Endothelial cell of umbilical vein (primary cell): ENCODE results near the gene UNC5B.

Experiments used
- EZH2 ChIP-seq: IDR thresholded peaks from 2 replicates; pipeline ENCODE4 v1.6.1; 2012; ENCODE audit warnings: borderline replicate concordance, low read depth, mild to moderate bottlenecking, moderate library complexity, low read length, inconsistent platforms; ENCODE audit not compliant: severe bottlenecking
- GATA2 ChIP-seq: IDR thresholded peaks from 2 replicates; pipeline ENCODE4 v1.7.0; 2011; ENCODE audit warnings: low read depth, mild to moderate bottlenecking, moderate library complexity, mixed read lengths, low read length; ENCODE audit not compliant: insufficient read length, insufficient read depth
- MYC ChIP-seq: IDR thresholded peaks from one replicate; pipeline ENCODE4 v1.6.1; 2011; ENCODE audit warnings: mild to moderate bottlenecking, low read depth, low read length
- POLR2AphosphoS5 ChIP-seq: IDR thresholded peaks from 2 replicates; pipeline ENCODE4 v1.6.1; 2012; ENCODE audit warnings: low read depth, mild to moderate bottlenecking, control low read depth, low read length, moderate library complexity; ENCODE audit not compliant: insufficient read depth
- TF ChIP-seq, protein P1 (sequence below), 2 donors: IDR thresholded peaks; 1 replicate in 1 of 2; 2 replicates in 1 of 2; pipeline ENCODE4 v1.5.1; 2011; ENCODE audit warnings: low read length in 2 of 2, mild to moderate bottlenecking in 2 of 2, moderate library complexity in 2 of 2, control low read depth in 1 of 2, inconsistent platforms in 1 of 2, low read depth in 1 of 2; ENCODE audit not compliant: insufficient read depth in 1 of 2; ENCODE audit errors: extremely low read depth in 1 of 2

DNA sequence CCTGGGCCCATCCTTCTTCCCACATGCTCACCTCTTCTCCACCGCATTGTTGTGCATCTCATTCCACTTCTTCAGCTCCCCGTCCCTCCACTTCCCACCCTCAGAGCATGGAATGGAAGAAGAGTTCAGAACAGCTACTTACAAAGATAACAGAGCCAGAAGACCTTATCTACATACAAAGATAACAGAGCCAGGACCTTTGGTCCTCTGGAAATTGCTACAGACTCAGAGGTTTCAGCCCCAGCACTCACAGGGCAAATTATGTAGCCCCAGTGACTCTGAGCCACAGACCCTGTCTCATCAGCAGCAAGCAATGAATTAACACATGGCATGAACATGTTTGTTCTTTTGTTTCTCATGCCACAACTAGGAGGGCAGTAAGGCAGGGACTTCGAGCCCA is 78.0 kb downstream of the UNC5B start:
- no peak for TF ChIP-seq MYC
- TF ChIP-seq, protein P1, sequence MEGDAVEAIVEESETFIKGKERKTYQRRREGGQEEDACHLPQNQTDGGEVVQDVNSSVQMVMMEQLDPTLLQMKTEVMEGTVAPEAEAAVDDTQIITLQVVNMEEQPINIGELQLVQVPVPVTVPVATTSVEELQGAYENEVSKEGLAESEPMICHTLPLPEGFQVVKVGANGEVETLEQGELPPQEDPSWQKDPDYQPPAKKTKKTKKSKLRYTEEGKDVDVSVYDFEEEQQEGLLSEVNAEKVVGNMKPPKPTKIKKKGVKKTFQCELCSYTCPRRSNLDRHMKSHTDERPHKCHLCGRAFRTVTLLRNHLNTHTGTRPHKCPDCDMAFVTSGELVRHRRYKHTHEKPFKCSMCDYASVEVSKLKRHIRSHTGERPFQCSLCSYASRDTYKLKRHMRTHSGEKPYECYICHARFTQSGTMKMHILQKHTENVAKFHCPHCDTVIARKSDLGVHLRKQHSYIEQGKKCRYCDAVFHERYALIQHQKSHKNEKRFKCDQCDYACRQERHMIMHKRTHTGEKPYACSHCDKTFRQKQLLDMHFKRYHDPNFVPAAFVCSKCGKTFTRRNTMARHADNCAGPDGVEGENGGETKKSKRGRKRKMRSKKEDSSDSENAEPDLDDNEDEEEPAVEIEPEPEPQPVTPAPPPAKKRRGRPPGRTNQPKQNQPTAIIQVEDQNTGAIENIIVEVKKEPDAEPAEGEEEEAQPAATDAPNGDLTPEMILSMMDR (IDR thresholded peaks at IDR 0.05; ENCODE audit: extremely low read depth in 1 of 2, insufficient read depth in 1 of 2, low read depth in 1 of 2, low read length in 2 of 2): no peak
- TF ChIP-seq EZH2: no peak
- TF ChIP-seq GATA2: no peak
- no peak for TF ChIP-seq POLR2AphosphoS5
